ENCODE results near the gene SLC26A8. TPM values are rescaled to one million over a fixed set of nuclear protein-coding genes. Genes with fewer than 3 reads are reported as not detected.

Gene SLC26A8
- total and polyA plus RNA-seq, 2 experiments from 2014 or later = 0.37 TPM; not detected in 1

GRCh38 chr6:35898003-35898402, 126.4 kb downstream of the SLC26A8 start:
- no peak for TF ChIP-seq CTCF (IDR thresholded peaks at IDR 0.05; ENCODE audit: low read depth, low read length)
- H3K27me3 ChIP-seq = no peaks in the 10 kb centered on the region
- no peaks in the 10 kb centered on the region for H3K4me1 ChIP-seq (ENCODE audit: low read depth)
- H3K4me3 ChIP-seq = no peak overlapping the region
- no peaks in the 10 kb centered on the region for H3K9me3 ChIP-seq (ENCODE audit: low read depth)
- DNase-seq (ENCODE audit: low read depth in 1 of 2, low spot score in 1 of 2) = no peak
- H3K27ac ChIP-seq = no peak overlapping the region
- H3K36me3 ChIP-seq = no peaks in the 10 kb centered on the region

GRCh38 chr6:35897486-35897885, 127.0 kb downstream of the SLC26A8 start:
- H3K36me3 ChIP-seq = no peaks in the 10 kb centered on the region

GRCh38 chr6:35897036-35897435, 127.4 kb downstream of the SLC26A8 start:
- no peak overlapping the region for H3K4me3 ChIP-seq
- no peaks in the 10 kb centered on the region for H3K27me3 ChIP-seq
- no peaks in the 10 kb centered on the region for H3K9me3 ChIP-seq (ENCODE audit: low read depth)
- DNase-seq (ENCODE audit: low read depth in 1 of 2, low spot score in 1 of 2) = no peak
- no peak overlapping the region for H3K27ac ChIP-seq
- no peak for TF ChIP-seq CTCF (IDR thresholded peaks at IDR 0.05; ENCODE audit: low read depth, low read length)
- H3K36me3 ChIP-seq = no peaks in the 10 kb centered on the region
- H3K4me1 ChIP-seq (ENCODE audit: low read depth) = no peaks in the 10 kb centered on the region

More at GRCh38 chr6:35897486-35897885, 127.0 kb downstream of the SLC26A8 start:
- Histone ChIP-seq H3K4me3 (no peak overlapping the region), H3K9me3 (ENCODE audit: low read depth) (no peaks in the 10 kb centered on the region), H3K4me1 (ENCODE audit: low read depth) (no peaks in the 10 kb centered on the region), H3K27me3 (no peaks in the 10 kb centered on the region), H3K27ac (no peak overlapping the region)
- no peak for DNase-seq (ENCODE audit: low read depth in 1 of 2, low spot score in 1 of 2)
- TF ChIP-seq CTCF (IDR thresholded peaks at IDR 0.05; ENCODE audit: low read depth, low read length) = no peak

GRCh38 chr6:35896228-35896627, 128.2 kb downstream of the SLC26A8 start:
- Histone ChIP-seq H3K27me3 (no peaks in the 10 kb centered on the region), H3K27ac (no peak overlapping the region), H3K36me3 (no peaks in the 10 kb centered on the region), H3K4me1 (ENCODE audit: low read depth) (no peaks in the 10 kb centered on the region), H3K4me3 (no peak overlapping the region), H3K9me3 (ENCODE audit: low read depth) (no peaks in the 10 kb centered on the region)
- no peak for TF ChIP-seq CTCF (IDR thresholded peaks at IDR 0.05; ENCODE audit: low read depth, low read length)
- no peak for DNase-seq (ENCODE audit: low read depth in 1 of 2, low spot score in 1 of 2)

GRCh38 chr6:35895560-35895959, 128.9 kb downstream of the SLC26A8 start:
- H3K4me3 ChIP-seq = no peak overlapping the region
- no peak overlapping the region for H3K27ac ChIP-seq

More at GRCh38 chr6:35895560-35895959, 128.9 kb downstream of the SLC26A8 start:
- Histone ChIP-seq H3K9me3 (ENCODE audit: low read depth) (no peaks in the 10 kb centered on the region), H3K27me3 (no peaks in the 10 kb centered on the region), H3K36me3 (no peaks in the 10 kb centered on the region), H3K4me1 (ENCODE audit: low read depth) (no peaks in the 10 kb centered on the region)
- no peak for DNase-seq (ENCODE audit: low read depth in 1 of 2, low spot score in 1 of 2)
- TF ChIP-seq CTCF (IDR thresholded peaks at IDR 0.05; ENCODE audit: low read depth, low read length) = no peak
